Erythroblast (primary cell): ENCODE results near the gene MTFR2.

Source experiments
- DNase-seq, 2 experiments: peaks; one replicate each; lab custom pipeline; 2025; lab: John Stamatoyannopoulos, UW
- GATA1 ChIP-seq: IDR thresholded peaks from 2 replicates; pipeline ENCODE4 v1.6.1; 2011; ENCODE audit warnings: low read depth, mild to moderate bottlenecking, control low read depth, low read length, moderate library complexity
- POLR2A ChIP-seq: IDR thresholded peaks from 2 replicates; pipeline ENCODE4 v1.6.1; 2011; ENCODE audit warnings: mild to moderate bottlenecking, low read length

The MTFR2 gene

DNA sequence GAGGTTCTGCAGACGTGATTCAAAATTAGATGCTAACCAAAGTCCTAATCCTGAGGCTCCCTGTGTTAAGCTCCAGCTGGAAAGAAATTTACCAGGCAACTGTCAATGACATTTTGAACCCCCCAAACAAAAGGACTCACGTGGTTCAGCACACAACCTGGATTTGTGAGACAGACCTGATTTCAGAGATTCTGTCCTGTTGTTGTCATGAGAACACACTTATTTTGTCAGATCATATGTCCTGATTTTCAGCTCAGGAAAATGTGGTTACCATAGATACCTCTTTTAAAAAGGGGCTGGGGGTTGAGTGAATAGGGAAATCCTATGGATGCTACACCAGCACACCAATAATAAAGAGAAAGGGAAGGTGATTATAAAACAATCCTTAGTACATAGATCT lies 61.6 kb downstream of the MTFR2 start:
- DNase-seq: no peak
- TF ChIP-seq GATA1 (no peak), POLR2A (no peak)

DNA sequence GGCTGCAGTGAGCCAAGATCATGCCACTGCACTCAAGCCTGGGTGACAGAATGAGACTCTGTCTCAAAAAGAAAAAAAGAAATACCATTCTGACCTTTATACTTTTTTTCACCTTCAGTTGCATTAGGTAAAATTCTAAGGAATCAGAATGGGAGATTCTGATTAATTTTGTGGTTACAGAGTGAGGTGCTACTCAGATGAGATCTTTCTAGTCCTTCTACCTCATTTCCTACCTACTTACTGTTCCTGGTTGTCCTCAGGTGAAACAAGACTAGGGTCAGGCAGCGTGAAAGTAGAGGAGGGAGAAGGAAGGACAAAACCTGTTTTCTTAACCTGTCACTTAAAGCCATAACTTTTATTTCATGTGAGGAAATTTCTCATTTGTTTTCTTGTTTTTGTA lies 63.7 kb downstream of the MTFR2 start:
- DNase-seq: no peak
- TF ChIP-seq GATA1 (no peak), POLR2A (no peak)

DNA sequence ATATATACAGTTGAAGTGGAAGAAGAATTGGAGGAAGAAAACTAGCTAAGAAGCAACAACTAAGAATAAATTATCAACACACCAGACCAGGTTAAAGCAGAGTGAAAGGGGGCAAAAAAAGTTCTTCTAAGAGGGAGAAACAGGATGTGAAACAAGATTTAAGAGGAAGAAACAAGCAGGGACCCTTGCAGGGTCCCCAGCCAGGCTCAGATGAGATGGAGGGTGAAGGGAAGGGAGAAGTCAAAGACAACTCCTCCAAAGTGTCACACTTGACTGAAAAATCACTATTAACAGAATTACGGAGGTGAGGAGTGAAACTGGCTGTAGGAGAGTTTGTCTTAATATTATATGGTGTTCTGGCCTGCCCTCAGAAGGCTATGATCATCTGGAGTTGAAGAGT lies 65.4 kb downstream of the MTFR2 start:
- TF ChIP-seq POLR2A: no peak
- TF ChIP-seq GATA1: no peak
- no peak for DNase-seq

DNA sequence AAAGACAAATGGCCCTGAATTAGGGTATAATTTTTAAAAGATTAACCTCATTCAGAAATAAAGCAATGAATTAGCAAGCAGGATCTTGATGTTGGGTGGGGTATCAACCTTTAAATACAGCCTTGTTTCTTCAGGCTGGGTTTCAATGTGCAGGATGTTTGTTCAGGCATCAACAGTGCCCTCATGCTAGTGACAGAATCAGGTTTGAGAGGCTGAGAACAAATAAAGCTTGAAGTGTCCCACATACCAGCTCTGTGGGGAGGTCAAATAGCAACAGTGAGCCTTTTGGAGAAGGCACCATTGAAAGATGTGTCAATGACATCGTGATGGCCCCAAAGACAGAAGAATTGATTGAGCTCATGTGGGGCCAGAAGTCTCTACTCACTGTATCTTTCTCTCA lies 68.2 kb downstream of the MTFR2 start:
- TF ChIP-seq POLR2A (no peak), GATA1 (no peak)
- no peak for DNase-seq

DNA sequence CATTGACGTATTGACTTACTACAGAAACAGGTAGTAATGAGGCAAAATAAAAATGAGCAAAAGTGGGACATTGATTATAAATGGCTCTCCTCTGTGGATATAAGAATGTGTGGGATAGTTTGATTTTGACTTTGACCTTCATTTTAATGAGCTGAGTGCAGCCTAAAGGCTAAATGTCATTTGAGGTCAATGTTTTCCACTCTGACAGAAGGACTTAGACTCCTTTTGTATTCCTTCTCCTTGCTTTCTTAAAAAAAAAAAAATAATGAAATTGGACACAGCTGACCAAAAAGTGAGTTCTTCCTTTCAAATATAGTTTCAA lies 68.6 kb downstream of the MTFR2 start:
- no peak for TF ChIP-seq POLR2A
- TF ChIP-seq GATA1: no peak
- no peak for DNase-seq
